GM12891 (cell line): Measurements from ENCODE around the gene CLRN1.

Experiments used
- POLR2A ChIP-seq: IDR thresholded peaks from 2 replicates; pipeline ENCODE4 v1.6.1; 2011; ENCODE audit warnings: low read depth, low read length, control low read depth
- POLR2AphosphoS5 ChIP-seq: IDR thresholded peaks from 2 replicates; pipeline ENCODE4 v1.6.1; 2011; ENCODE audit warnings: low read depth, low read length, control low read depth
- SPI1 ChIP-seq: IDR thresholded peaks from 2 replicates; pipeline ENCODE4 v1.6.1; 2011; ENCODE audit warnings: low read depth, low read length, control low read depth
- TAF1 ChIP-seq: IDR thresholded peaks from 2 replicates; pipeline ENCODE4 v1.6.1; 2011; ENCODE audit warnings: low read depth, low read length, control low read depth

DNA sequence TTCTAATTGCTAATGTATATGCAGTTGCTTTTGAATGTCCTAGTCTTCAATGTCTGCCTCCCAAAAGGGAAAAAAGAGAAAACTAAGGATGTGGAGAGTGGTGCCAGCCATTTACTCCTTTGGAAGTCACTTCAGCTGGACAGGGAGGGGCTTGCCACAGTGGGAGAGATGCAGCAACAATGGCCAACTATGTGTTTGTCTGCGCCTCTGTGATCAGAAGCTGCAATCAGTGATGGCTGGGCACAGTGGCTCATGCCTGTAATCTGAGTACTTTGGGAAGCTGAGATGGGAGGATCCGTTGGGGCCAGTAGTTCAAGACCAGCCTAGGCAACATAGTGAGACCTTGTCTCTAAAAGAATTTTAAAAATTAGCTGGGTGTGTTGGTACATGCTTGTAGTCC lies 16.7 kb upstream of the CLRN1 start:
- TF ChIP-seq POLR2A = no peak
- TF ChIP-seq POLR2AphosphoS5 = no peak
- TF ChIP-seq TAF1 = no peak
- no peak for TF ChIP-seq SPI1
